PC-3 (cell line): ENCODE results near the gene ADGRG6.

Source experiments
- EZH2 ChIP-seq: fragments of 300-600 bp; sonication (generic); IDR thresholded peaks from one replicate; pipeline ENCODE4 v1.6.1; 2017; ENCODE audit warnings: antibody characterized with exemption, mild to moderate bottlenecking, low read length; ENCODE audit not compliant: unreplicated experiment
- TF ChIP-seq, protein P1 (sequence below): fragments of 300-600 bp; sonication (generic); conservative IDR thresholded peaks from 2 replicates; pipeline ENCODE4 v1.5.1; 2017; ENCODE audit warnings: antibody characterized with exemption, low read depth, mild to moderate bottlenecking, low read length

DNA sequence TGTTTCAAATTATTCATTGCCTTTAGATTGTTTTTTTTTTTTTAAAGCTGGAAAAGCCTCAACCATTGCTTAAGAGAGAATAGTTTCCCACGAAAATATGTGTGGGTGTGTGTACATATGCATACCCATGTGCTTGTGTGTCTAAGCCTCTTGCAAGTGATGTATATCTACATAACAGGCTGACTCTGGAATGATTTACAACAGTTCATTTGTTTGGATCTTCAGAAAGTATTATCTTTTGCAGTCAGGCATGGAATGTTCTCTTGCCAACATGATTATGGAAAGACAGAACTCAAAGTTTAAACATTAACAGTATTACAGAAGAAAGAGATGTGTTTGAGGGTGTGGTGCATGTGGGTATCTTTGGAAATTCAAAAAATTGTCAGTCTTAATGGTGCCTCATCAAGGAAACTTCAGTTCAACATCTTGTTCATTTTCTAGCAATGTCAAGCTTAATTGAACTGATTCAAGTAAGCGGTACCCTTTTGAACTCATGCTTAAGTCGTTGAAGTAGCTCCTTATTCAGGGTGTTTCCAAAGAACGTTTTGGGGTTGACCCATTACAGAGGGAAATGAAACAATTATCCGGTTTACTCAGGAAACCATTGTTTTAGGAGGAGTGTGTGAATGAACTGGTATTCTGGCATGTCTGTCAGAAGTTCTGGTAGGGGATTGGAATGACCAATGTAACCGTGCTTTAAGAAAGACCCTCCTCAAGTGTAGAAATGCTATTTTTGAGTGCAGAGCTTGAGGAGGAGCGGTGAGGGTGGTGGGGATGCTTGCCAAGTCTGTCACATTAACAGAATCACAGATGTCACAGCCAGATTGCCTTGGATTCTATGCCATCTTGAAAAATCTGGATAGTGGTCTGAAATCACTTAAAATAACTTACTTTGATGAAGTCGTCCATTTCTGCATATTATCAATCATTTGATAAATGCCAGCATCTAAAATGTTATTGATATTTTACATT is 60.3 kb downstream of the ADGRG6 start:
- TF ChIP-seq, protein P1, sequence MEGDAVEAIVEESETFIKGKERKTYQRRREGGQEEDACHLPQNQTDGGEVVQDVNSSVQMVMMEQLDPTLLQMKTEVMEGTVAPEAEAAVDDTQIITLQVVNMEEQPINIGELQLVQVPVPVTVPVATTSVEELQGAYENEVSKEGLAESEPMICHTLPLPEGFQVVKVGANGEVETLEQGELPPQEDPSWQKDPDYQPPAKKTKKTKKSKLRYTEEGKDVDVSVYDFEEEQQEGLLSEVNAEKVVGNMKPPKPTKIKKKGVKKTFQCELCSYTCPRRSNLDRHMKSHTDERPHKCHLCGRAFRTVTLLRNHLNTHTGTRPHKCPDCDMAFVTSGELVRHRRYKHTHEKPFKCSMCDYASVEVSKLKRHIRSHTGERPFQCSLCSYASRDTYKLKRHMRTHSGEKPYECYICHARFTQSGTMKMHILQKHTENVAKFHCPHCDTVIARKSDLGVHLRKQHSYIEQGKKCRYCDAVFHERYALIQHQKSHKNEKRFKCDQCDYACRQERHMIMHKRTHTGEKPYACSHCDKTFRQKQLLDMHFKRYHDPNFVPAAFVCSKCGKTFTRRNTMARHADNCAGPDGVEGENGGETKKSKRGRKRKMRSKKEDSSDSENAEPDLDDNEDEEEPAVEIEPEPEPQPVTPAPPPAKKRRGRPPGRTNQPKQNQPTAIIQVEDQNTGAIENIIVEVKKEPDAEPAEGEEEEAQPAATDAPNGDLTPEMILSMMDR: no peak
- TF ChIP-seq EZH2: no peak
